ENCODE data around the gene NAGA.

- TF ChIP-seq, protein P1, sequence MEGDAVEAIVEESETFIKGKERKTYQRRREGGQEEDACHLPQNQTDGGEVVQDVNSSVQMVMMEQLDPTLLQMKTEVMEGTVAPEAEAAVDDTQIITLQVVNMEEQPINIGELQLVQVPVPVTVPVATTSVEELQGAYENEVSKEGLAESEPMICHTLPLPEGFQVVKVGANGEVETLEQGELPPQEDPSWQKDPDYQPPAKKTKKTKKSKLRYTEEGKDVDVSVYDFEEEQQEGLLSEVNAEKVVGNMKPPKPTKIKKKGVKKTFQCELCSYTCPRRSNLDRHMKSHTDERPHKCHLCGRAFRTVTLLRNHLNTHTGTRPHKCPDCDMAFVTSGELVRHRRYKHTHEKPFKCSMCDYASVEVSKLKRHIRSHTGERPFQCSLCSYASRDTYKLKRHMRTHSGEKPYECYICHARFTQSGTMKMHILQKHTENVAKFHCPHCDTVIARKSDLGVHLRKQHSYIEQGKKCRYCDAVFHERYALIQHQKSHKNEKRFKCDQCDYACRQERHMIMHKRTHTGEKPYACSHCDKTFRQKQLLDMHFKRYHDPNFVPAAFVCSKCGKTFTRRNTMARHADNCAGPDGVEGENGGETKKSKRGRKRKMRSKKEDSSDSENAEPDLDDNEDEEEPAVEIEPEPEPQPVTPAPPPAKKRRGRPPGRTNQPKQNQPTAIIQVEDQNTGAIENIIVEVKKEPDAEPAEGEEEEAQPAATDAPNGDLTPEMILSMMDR (IDR thresholded peaks at IDR 0.05) = no peak
- no peak for TF ChIP-seq POLR2A (IDR thresholded peaks at IDR 0.05)
Observed at GRCh38 chr22:42041784-42042183, 28.8 kb downstream of the NAGA start.

All from right lobe of liver (tissue), 4 donors.